ENCODE measurements around the gene GPR161.
"Not testable (repeated sequence)": the region's sequence is repeated elsewhere in the genome, so short reads cannot be mapped to it uniquely, and the experiment has no call there.

The GPR161 gene

GRCh38 chr1:168159979-168160378 lies 23.2 kb upstream of the GPR161 start:
- no peak for DNase-seq (ENCODE audit: low read depth, low spot score)
- TF ChIP-seq CTCF (IDR thresholded peaks at IDR 0.05; ENCODE audit: low read depth, low read length): no peak
- in situ Hi-C loops (cut with HindIII; ENCODE audit: low sequenced_read_pairs): no loop called here
- no peak overlapping the region for H3K4me3 ChIP-seq (ENCODE audit: low read depth, low read length)

GRCh38 chr1:168159251-168159650 lies 22.5 kb upstream of the GPR161 start:
- no peak overlapping the region for H3K4me3 ChIP-seq (ENCODE audit: low read depth, low read length)
- in situ Hi-C loops (cut with HindIII; ENCODE audit: low sequenced_read_pairs): no loop called here
- TF ChIP-seq CTCF (IDR thresholded peaks at IDR 0.05; ENCODE audit: low read depth, low read length): no peak
- no peak for DNase-seq (ENCODE audit: low read depth, low spot score)

- no peak for DNase-seq (ENCODE audit: low read depth, low spot score)
- no peak overlapping the region for H3K4me3 ChIP-seq (ENCODE audit: low read depth, low read length)
- in situ Hi-C loops (cut with HindIII; ENCODE audit: low sequenced_read_pairs): no loop called here
- no peak for TF ChIP-seq CTCF (IDR thresholded peaks at IDR 0.05; ENCODE audit: low read depth, low read length)
These were observed 20.9 kb upstream of the GPR161 start for GRCh38 chr1:168157638-168158037.

- no peak overlapping the region for H3K4me3 ChIP-seq (ENCODE audit: low read depth, low read length)
- in situ Hi-C loops (cut with HindIII; ENCODE audit: low sequenced_read_pairs): no loop called here
These were observed 19.2 kb upstream of the GPR161 start for GRCh38 chr1:168155910-168156309.

GRCh38 chr1:168154707-168155106 lies 18.0 kb upstream of the GPR161 start:
- DNase-seq (ENCODE audit: low read depth, low spot score); in situ Hi-C loops (cut with HindIII; ENCODE audit: low sequenced_read_pairs); H3K4me3 ChIP-seq (ENCODE audit: low read depth, low read length): not testable (repeated sequence)

More at GRCh38 chr1:168155910-168156309, 19.2 kb upstream of the GPR161 start:
- no peak for DNase-seq (ENCODE audit: low read depth, low spot score)
- TF ChIP-seq CTCF (IDR thresholded peaks at IDR 0.05; ENCODE audit: low read depth, low read length): no peak

- in situ Hi-C loops (cut with HindIII; ENCODE audit: low sequenced_read_pairs): no loop called here
- TF ChIP-seq CTCF (IDR thresholded peaks at IDR 0.05; ENCODE audit: low read depth, low read length): no peak
- no peak overlapping the region for H3K4me3 ChIP-seq (ENCODE audit: low read depth, low read length)
- DNase-seq (ENCODE audit: low read depth, low spot score): no peak
These were observed 15.2 kb upstream of the GPR161 start for GRCh38 chr1:168151935-168152334.

- no peak overlapping the region for H3K4me3 ChIP-seq (ENCODE audit: low read depth, low read length)
- DNase-seq (ENCODE audit: low read depth, low spot score): no peak
- no peak for TF ChIP-seq CTCF (IDR thresholded peaks at IDR 0.05; ENCODE audit: low read depth, low read length)
- in situ Hi-C loops (cut with HindIII; ENCODE audit: low sequenced_read_pairs): no loop called here
These were observed 13.6 kb upstream of the GPR161 start for GRCh38 chr1:168150283-168150682.

Measured in astrocyte of the spinal cord (primary cell).